ENCODE results near the gene CELF2.

GRCh38 chr10:11227103-11227502 is 209.4 kb downstream of the CELF2 start:
- TF ChIP-seq CTCF (IDR thresholded peaks at IDR 0.05) (no peak), EZH2 (IDR thresholded peaks at IDR 0.05) (no peak)
